ENCODE data around the gene CD177.
"Not testable (repeated sequence)": the region's sequence is repeated elsewhere in the genome, so short reads cannot be mapped to it uniquely, and the experiment has no call there.

The CD177 gene

DNA sequence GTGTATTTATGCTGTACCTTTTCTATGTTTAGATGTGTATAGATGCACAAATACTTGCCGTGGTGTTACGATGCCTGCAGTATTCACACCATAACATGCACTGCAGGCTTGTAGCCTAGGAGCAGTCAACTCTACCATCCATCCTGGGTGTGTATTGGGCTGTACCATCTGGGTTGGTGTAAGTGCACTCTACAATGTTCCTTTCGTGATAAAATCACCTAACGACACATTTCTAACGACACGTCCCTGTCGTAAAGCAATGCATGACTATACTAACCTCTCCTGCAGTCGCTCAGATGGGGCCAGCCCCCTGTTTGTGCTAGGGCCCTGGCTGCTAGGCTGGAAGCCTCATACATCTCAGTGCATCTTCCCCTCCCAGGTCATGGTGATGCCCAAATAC, 18.4 kb downstream of the CD177 start:
- DNase-seq (ENCODE audit: extremely low spot score): no peak
- no peak for TF ChIP-seq CTCF (IDR thresholded peaks at IDR 0.05; ENCODE audit: control extremely low read depth, extremely low read depth, low read depth, missing control alignments)
- ChIA-PET POLR2A (no interaction called here), CTCF (no interaction called here)

- CTCF ChIA-PET: no interaction called here
- no peak for TF ChIP-seq CTCF (IDR thresholded peaks at IDR 0.05; ENCODE audit: control extremely low read depth, extremely low read depth, low read depth, missing control alignments)
- no peak for DNase-seq (ENCODE audit: extremely low spot score)
- POLR2A ChIA-PET: no interaction called here
These were observed 19.0 kb downstream of the CD177 start for GRCh38 chr19:43372462-43372861.

GRCh38 chr19:43377624-43378023, 24.1 kb downstream of the CD177 start:
- POLR2A ChIA-PET; DNase-seq (ENCODE audit: extremely low spot score); CTCF ChIA-PET: not testable (repeated sequence)

DNA sequence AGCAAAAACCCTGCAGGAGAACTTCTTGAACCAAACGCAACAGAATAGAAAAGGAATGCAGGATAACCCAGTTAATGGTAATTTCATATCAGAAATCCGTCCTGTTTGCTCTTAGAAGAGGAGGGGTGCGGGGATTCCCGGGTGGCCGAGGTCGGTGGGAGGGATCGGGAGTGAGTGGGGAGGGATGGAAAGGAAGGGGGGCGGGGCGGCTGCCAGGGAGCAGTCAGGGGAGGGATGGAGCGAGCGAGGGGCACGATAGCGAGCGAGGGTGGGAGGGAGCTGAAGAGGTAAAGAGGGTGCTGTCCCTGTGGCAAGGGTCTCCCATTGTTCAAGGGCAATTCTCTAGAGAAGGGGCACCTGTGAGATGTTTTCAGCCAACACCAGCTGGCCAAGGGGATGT, 26.5 kb downstream of the CD177 start:
- no peak for TF ChIP-seq CTCF (IDR thresholded peaks at IDR 0.05; ENCODE audit: control extremely low read depth, extremely low read depth, low read depth, missing control alignments)
- CTCF ChIA-PET: no interaction called here
- DNase-seq (ENCODE audit: extremely low spot score): no peak
- POLR2A ChIA-PET: no interaction called here

- no peak for TF ChIP-seq CTCF (IDR thresholded peaks at IDR 0.05; ENCODE audit: control extremely low read depth, extremely low read depth, low read depth, missing control alignments)
These were observed 27.4 kb downstream of the CD177 start for GRCh38 chr19:43380771-43381386.

GRCh38 chr19:43382586-43383216, 29.2 kb downstream of the CD177 start:
- CTCF ChIA-PET: not testable (repeated sequence)

More at GRCh38 chr19:43380771-43381386, 27.4 kb downstream of the CD177 start:
- POLR2A ChIA-PET: interaction anchor here (0.6 kb wide), 1 partner anchor 294 kb away, joined by 7 read pairs; no protein-coding TSS in a partner anchor
- DNase-seq (ENCODE audit: extremely low spot score): peak; percentile 39
- CTCF ChIA-PET: interaction anchor here (1.3 kb wide), 1 partner anchor 66 kb away, joined by 3 read pairs; no protein-coding TSS in a partner anchor

DNA sequence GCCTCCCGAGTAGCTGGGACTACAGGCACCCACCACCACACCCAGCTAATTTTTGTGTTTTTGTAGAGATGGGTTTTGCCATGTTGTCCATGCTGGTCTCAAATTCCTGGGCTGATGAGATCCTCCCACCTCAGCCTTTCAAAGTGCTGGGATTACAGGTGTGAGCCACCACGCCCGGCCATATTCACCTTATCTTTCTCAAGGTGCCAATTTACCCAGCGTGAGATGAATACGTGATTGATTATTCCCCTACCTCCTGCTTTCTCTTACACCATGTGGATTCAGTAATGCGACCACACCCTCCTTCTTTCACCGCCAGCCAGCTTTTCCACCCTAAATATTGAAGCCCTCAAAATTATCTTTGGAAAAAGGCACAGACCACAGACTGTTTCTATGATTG, 29.8 kb downstream of the CD177 start:
- POLR2A ChIA-PET; DNase-seq (ENCODE audit: extremely low spot score); CTCF ChIA-PET: not testable (repeated sequence)

More at GRCh38 chr19:43382586-43383216, 29.2 kb downstream of the CD177 start:
- DNase-seq (ENCODE audit: extremely low spot score); POLR2A ChIA-PET: not testable (repeated sequence)

- DNase-seq (ENCODE audit: extremely low spot score); POLR2A ChIA-PET; CTCF ChIA-PET: not testable (repeated sequence)
These were observed 30.3 kb downstream of the CD177 start for GRCh38 chr19:43383759-43384158.

GRCh38 chr19:43390903-43391551, 37.5 kb downstream of the CD177 start:
- CTCF ChIA-PET; POLR2A ChIA-PET; DNase-seq (ENCODE audit: extremely low spot score): not testable (repeated sequence)

DNA sequence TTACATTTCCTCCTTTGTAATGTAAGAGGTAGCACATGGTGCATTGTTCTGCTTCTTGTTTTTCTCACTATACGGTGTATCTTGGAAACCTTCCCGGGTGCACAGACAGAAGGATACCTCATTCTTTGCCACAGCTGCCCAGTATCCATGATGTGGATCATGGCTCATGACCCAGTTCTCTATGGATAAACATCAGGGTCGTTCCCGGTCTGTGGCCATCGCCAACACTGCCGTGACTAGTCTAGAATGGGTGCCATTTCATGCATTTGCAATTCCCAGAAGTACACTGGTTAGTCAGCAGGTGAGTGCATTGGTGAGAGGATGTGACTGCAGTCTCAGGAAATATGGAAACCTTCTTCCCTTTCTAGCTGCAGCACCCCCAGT, 38.1 kb downstream of the CD177 start:
- DNase-seq (ENCODE audit: extremely low spot score); POLR2A ChIA-PET; CTCF ChIA-PET: not testable (repeated sequence)

DNA sequence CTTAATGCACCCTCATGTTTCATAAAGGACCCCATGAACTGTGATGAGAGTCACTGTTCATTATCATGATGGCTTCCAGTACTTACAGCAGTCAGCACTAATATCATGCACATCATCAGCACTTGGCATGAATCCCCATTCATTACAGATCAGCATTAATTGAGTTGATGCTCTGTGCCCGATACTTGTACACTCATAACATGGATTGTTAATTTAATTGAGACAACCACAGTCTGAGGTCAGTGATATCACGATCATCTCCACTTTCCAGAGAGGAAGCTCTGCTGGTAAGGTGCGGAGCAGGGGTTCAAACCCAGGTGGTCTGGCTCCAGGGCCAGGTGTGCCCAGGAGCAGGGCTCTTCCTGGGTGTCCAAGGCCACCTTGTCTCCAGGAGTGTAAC, 40.0 kb downstream of the CD177 start:
- CTCF ChIA-PET; POLR2A ChIA-PET; DNase-seq (ENCODE audit: extremely low spot score): not testable (repeated sequence)
